ENCODE data around the gene MLC1.

Gene MLC1

DNA sequence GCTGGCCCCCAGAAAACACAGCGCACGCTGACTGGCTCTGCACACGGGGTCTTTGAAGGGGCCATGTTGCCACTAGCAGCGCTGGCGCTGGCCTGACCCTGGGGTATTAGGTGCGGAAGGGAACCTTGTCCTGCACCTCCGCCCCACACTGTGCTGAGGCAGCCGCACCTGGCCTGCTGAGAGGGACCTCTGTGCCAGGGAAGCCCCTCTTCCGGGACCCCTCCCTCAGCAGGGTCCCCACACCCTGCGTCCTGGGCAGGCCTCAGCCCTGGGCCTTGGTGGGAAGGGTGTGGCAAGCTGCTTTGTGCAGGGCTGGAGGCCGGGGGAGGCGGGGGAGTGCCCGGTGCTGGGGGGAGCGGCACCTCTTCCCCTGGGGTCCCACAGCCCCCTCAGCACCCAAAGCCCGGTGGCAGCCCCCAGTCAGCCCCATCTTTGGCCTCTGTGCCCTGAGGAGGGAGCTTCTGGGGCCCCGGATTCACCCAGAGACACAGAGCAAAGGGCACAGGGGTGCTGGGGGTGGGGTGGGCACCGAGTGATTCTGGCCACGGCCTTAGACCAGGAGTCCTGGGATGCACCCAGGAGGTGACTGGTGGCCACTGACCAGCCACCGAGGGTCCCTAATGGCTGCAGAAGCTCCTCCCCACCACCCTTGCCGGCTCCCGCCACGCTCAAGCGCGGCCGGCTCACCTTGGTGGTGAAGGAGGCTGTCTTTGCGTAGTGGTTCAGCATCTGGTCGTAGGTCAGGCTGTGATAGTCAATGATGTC, 38.6 kb downstream of the MLC1 start:
- TF ChIP-seq, protein P1, sequence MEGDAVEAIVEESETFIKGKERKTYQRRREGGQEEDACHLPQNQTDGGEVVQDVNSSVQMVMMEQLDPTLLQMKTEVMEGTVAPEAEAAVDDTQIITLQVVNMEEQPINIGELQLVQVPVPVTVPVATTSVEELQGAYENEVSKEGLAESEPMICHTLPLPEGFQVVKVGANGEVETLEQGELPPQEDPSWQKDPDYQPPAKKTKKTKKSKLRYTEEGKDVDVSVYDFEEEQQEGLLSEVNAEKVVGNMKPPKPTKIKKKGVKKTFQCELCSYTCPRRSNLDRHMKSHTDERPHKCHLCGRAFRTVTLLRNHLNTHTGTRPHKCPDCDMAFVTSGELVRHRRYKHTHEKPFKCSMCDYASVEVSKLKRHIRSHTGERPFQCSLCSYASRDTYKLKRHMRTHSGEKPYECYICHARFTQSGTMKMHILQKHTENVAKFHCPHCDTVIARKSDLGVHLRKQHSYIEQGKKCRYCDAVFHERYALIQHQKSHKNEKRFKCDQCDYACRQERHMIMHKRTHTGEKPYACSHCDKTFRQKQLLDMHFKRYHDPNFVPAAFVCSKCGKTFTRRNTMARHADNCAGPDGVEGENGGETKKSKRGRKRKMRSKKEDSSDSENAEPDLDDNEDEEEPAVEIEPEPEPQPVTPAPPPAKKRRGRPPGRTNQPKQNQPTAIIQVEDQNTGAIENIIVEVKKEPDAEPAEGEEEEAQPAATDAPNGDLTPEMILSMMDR (IDR thresholded peaks at IDR 0.05; ENCODE audit: extremely low read depth, insufficient read depth, missing control alignments) = no peak
- in situ Hi-C loops (cut with MboI; ENCODE audit: low pct_unique_long_range_greater_than_20kb, low sequenced_read_pairs, unreplicated experiment) = loop anchor here (25.0 kb wide), 2 partner anchors 109 to 284 kb away; no protein-coding TSS in a partner anchor
- no peak for DNase-seq (ENCODE audit: low spot score)

DNA sequence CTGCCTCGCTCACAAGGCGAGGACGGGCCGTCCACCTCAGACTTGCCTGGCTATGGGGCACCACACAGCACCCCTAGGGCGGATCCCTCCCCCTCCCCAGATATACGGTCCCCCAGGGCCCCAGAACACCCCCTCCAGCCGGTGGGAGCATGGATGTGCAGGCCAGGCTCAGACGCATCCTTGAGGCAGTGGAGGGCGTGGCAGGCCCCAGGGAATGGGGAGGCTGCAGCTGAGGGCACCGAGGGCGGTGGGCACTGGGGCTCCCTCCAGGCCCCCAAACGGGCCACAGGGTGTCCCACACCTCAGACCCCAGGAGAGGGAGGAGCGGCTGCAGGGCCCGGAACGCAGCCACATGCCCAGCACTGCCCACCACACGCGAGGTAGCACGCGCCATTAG, 39.2 kb downstream of the MLC1 start:
- in situ Hi-C loops (cut with MboI; ENCODE audit: low pct_unique_long_range_greater_than_20kb, low sequenced_read_pairs, unreplicated experiment) = loop anchor here (25.0 kb wide), 2 partner anchors 109 to 284 kb away; no protein-coding TSS in a partner anchor
- no peak for DNase-seq (ENCODE audit: low spot score)
- TF ChIP-seq, protein P1 (IDR thresholded peaks at IDR 0.05; ENCODE audit: extremely low read depth, insufficient read depth, missing control alignments) = no peak

DNA sequence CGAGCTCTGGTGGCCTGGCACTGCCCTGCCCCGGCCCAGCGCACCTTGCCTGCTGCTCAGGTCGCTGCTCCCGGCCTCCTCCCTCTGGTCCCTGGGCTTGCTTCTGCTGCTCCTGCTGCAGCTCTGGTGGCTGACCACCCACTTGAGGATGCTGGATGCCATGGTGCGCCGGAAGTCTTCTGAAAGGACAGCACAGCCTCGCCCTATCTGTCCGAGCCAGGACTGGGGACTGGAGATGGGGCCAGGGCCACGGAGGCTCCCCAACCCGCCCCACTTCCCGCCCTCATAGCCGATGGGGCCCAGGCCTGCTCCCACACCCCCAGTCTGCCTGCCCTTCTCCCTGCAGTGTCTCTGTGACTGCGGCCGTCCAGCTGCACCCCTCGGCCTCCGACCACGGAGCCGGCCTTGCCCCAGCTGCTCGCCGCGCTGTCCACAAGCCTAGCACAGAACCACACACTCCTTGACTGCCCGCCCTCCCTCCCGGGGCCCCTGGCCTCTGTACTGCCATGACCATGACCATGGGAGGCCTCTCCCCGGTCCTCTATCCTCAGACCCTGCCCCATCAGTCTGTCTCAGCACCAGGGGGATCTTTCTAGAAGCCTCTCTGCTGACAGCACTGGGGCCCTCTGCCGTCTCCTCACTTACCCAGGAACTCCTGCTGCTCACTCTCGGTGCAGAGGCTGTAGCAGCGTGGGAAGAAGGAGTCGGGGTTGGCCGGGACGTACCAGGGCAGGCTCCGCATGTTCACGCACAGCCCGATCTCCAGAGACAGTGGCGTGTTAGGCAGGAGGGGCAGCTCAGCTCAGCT, 39.8 kb downstream of the MLC1 start:
- no peak for DNase-seq (ENCODE audit: low spot score)
- TF ChIP-seq, protein P1 (IDR thresholded peaks at IDR 0.05; ENCODE audit: extremely low read depth, insufficient read depth, missing control alignments) = no peak
- in situ Hi-C loops (cut with MboI; ENCODE audit: low pct_unique_long_range_greater_than_20kb, low sequenced_read_pairs, unreplicated experiment) = loop anchor here (25.0 kb wide), 2 partner anchors 108 to 283 kb away; no protein-coding TSS in a partner anchor

GRCh38 chr22:50044485-50045118, 40.6 kb downstream of the MLC1 start:
- DNase-seq (ENCODE audit: low spot score) = no peak
- TF ChIP-seq, protein P1 (IDR thresholded peaks at IDR 0.05; ENCODE audit: extremely low read depth, insufficient read depth, missing control alignments) = no peak
- in situ Hi-C loops (cut with MboI; ENCODE audit: low pct_unique_long_range_greater_than_20kb, low sequenced_read_pairs, unreplicated experiment) = loop anchor here (25.0 kb wide), 2 partner anchors 107 to 282 kb away; no protein-coding TSS in a partner anchor

DNA sequence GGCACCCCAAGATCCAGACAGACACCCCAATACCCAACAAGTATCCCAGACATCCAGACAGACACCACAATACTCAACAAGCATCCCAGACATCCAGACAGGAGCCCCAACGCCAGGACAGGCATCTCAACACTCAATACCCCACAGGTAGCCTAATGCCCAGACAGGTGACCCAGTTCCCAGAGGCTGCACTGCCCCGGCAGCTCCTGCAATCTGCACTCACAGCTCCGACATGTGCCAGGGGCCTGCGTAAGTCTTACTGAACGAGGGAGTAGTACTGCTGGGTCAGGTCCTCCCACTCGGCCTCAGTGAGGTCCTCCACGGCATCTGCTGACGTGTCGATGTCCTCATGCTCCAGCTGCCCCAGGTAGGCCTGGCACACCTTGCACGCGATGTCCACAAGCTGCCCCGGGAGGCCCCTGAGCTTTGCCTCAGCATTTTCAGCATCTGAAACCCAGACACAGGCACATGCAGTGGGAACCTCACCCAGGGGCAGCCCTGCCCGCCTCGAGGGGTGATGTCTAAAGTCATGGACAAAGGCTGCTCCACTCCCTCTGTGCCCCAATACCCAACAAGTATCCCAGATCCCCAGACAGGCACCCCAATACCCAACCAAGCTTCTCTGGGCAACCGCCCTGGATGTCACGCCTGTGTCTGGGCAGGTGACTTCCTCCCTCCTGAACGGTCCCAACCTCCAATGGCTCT, 43.7 kb downstream of the MLC1 start:
- DNase-seq (ENCODE audit: low spot score) = no peak
- TF ChIP-seq, protein P1 (IDR thresholded peaks at IDR 0.05; ENCODE audit: extremely low read depth, insufficient read depth, missing control alignments) = no peak
- in situ Hi-C loops (cut with MboI; ENCODE audit: low pct_unique_long_range_greater_than_20kb, low sequenced_read_pairs, unreplicated experiment) = loop anchor here (25.0 kb wide), 2 partner anchors 104 to 279 kb away; no protein-coding TSS in a partner anchor
